Fibroblast of lung (primary cell): ENCODE measurements around the gene SLC16A6.
"Not testable (repeated sequence)": the region's sequence is repeated elsewhere in the genome, so short reads cannot be mapped to it uniquely, and the experiment has no call there.

Experiments
- CTCF ChIP-seq, 2 donors: IDR thresholded peaks in 1 of 2; conservative IDR thresholded peaks in 1 of 2; 1 replicate in 1 of 2; 2 replicates in 1 of 2; pipeline ENCODE4 v1.5.1; 2011 to 2012; ENCODE audit warnings: low read length in 2 of 2, control low read depth in 1 of 2, inconsistent platforms in 1 of 2, low read depth in 1 of 2, mild to moderate bottlenecking in 1 of 2
- EZH2 ChIP-seq: IDR thresholded peaks from 2 replicates; pipeline ENCODE4 v1.5.1; 2012; ENCODE audit warnings: low read length, control low read depth, mild to moderate bottlenecking; ENCODE audit errors: missing control alignments

DNA sequence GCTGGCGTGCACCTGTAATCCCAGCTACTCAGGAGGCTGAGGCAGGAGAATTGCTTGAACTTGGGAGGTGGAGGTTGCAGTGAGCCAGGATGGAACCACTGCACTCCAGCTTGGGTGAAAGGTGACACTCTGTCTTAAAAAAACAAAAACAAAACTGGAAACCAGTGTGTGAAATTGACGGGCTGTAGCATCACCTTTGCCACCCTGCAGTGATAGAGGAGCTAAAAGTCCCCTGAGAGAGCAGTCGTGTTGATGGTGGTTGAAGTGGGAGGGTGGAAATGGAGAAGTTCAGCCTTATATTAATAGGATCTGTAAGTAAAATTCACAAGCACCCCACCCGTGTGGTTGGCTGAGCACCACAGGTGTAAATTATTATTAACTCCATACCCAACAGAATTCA lies 65.9 kb downstream of the SLC16A6 start:
- TF ChIP-seq CTCF (conservative IDR thresholded peaks at IDR 0.05 in 1 of 2, IDR thresholded peaks at IDR 0.05 in 1 of 2; ENCODE audit: low read depth in 1 of 2, low read length in 2 of 2); EZH2: not testable (repeated sequence)
